Measurements from ENCODE around the gene KCND3. TPM values are rescaled to one million over a fixed set of nuclear protein-coding genes. Genes with fewer than 3 reads are reported as not detected.

The KCND3 gene
- polyA plus RNA-seq, 1 donor = 2.1 TPM

- no peak for DNase-seq
Measured at GRCh38 chr1:111956155-111956771, 33.2 kb downstream of the KCND3 start.

GRCh38 chr1:111955755-111956154 is 33.7 kb downstream of the KCND3 start:
- no peak for DNase-seq

GRCh38 chr1:111953797-111954196 is 35.7 kb downstream of the KCND3 start:
- DNase-seq = no peak

- no peak for DNase-seq
Measured at GRCh38 chr1:111952125-111952657, 37.3 kb downstream of the KCND3 start.

GRCh38 chr1:111948209-111949171 is 41.0 kb downstream of the KCND3 start:
- DNase-seq = no peak

- DNase-seq = no peak
Measured at GRCh38 chr1:111943846-111944749, 45.4 kb downstream of the KCND3 start.

- DNase-seq = no peak
Measured at GRCh38 chr1:111943066-111943465, 46.4 kb downstream of the KCND3 start.

GRCh38 chr1:111938536-111938935 is 50.9 kb downstream of the KCND3 start:
- DNase-seq = no peak

GRCh38 chr1:111938123-111938522 is 51.3 kb downstream of the KCND3 start:
- no peak for DNase-seq

- DNase-seq = no peak
Measured at GRCh38 chr1:111937147-111937725, 52.2 kb downstream of the KCND3 start.

- no peak for DNase-seq
Measured at GRCh38 chr1:111934106-111934852, 55.2 kb downstream of the KCND3 start.

- DNase-seq = no peak
Measured at GRCh38 chr1:111930356-111930755, 59.1 kb downstream of the KCND3 start.

GRCh38 chr1:111928531-111928930 is 60.9 kb downstream of the KCND3 start:
- no peak for DNase-seq

- no peak for DNase-seq
Measured at GRCh38 chr1:111927652-111928051, 61.8 kb downstream of the KCND3 start.

GRCh38 chr1:111924786-111925185 is 64.7 kb downstream of the KCND3 start:
- no peak for DNase-seq

GRCh38 chr1:111923766-111924165 is 65.7 kb downstream of the KCND3 start:
- no peak for DNase-seq

GRCh38 chr1:111921948-111922347 is 67.5 kb downstream of the KCND3 start:
- DNase-seq = no peak

GRCh38 chr1:111920221-111921024 is 69.0 kb downstream of the KCND3 start:
- no peak for DNase-seq

GRCh38 chr1:111911776-111912515 is 77.5 kb downstream of the KCND3 start:
- DNase-seq = no peak

- DNase-seq = no peak
Measured at GRCh38 chr1:111911061-111911460, 78.4 kb downstream of the KCND3 start.

Data from hindlimb muscle (tissue), 1 donor.